Measurements from ENCODE around the gene ZBTB32. TPM values are rescaled to one million over a fixed set of nuclear protein-coding genes. Genes with fewer than 3 reads are reported as not detected.

ZBTB32 gene
- total RNA-seq, 2 donors from 2014 or later, result 138 to 217 TPM

GRCh38 chr19:35755131-35755549, 50.8 kb downstream of the ZBTB32 start:
- H3K27ac Mint-ChIP-seq, result no peak overlapping the region
- H3K36me3 Mint-ChIP-seq (ENCODE audit: low read depth), result peaks cover 12% of the 10 kb centered on the region

GRCh38 chr19:35755550-35756376, 51.4 kb downstream of the ZBTB32 start:
- H3K27ac Mint-ChIP-seq, result no peak overlapping the region
- ATAC-seq (replicated peaks), result no peak
- no peaks in the 10 kb centered on the region for H3K27me3 Mint-ChIP-seq
- peaks cover 12% of the 10 kb centered on the region for H3K36me3 Mint-ChIP-seq (ENCODE audit: low read depth)
- peaks cover 14% of the 10 kb centered on the region for H3K4me1 Mint-ChIP-seq
- peak overlapping the region; percentile 54 for H3K4me3 Mint-ChIP-seq
- no peaks in the 10 kb centered on the region for H3K9me3 Mint-ChIP-seq

More at GRCh38 chr19:35755131-35755549, 50.8 kb downstream of the ZBTB32 start:
- Mint-ChIP-seq H3K4me3 (peak overlapping the region; percentile 43), H3K27me3 (no peaks in the 10 kb centered on the region), H3K9me3 (no peaks in the 10 kb centered on the region), H3K4me1 (peaks cover 14% of the 10 kb centered on the region)
- ATAC-seq (replicated peaks), result no peak

GRCh38 chr19:35756377-35757230, 52.2 kb downstream of the ZBTB32 start, which contains the start of gene HSPB6:
Gene HSPB6 (minus strand): TSS chr19:35757029. CDS start chr19:35757008, 21 bp downstream.
- ATAC-seq (replicated peaks), result no peak
- Mint-ChIP-seq H3K27me3 (no peaks in the 10 kb centered on the region), H3K4me1 (peaks cover 14% of the 10 kb centered on the region), H3K27ac (peak within 1 kb of the TSS; percentile 93), H3K9me3 (no peaks in the 10 kb centered on the region), H3K4me3 (peak within 1 kb of the TSS; percentile 86), H3K36me3 (ENCODE audit: low read depth) (peaks cover 12% of the 10 kb centered on the region)

GRCh38 chr19:35757231-35757748, 52.9 kb downstream of the ZBTB32 start:
- peak overlapping the region; percentile 93 for H3K27ac Mint-ChIP-seq
- peaks cover 14% of the 10 kb centered on the region for H3K4me1 Mint-ChIP-seq
- no peaks in the 10 kb centered on the region for H3K27me3 Mint-ChIP-seq
- peak overlapping the region; percentile 86 for H3K4me3 Mint-ChIP-seq
- H3K9me3 Mint-ChIP-seq, result no peaks in the 10 kb centered on the region
- H3K36me3 Mint-ChIP-seq (ENCODE audit: low read depth), result peaks cover 18% of the 10 kb centered on the region
- no peak for ATAC-seq (replicated peaks)

GRCh38 chr19:35757749-35758608, 53.6 kb downstream of the ZBTB32 start, which contains the start of gene PROSER3:
Gene PROSER3 (plus strand): TSS chr19:35758176. CDS start chr19:35758216, 40 bp downstream.
- H3K27ac Mint-ChIP-seq, result peak within 1 kb of the TSS; percentile 93
- H3K27me3 Mint-ChIP-seq, result no peaks in the 10 kb centered on the region
- H3K4me1 Mint-ChIP-seq, result peaks cover 14% of the 10 kb centered on the region
- H3K4me3 Mint-ChIP-seq, result peak within 1 kb of the TSS; percentile 86
- peak; percentile 99 for ATAC-seq (replicated peaks)
- H3K9me3 Mint-ChIP-seq, result no peaks in the 10 kb centered on the region
- peaks cover 22% of the 10 kb centered on the region for H3K36me3 Mint-ChIP-seq (ENCODE audit: low read depth)

GRCh38 chr19:35759697-35760096, 55.3 kb downstream of the ZBTB32 start:
- H3K4me1 Mint-ChIP-seq, result peaks cover 14% of the 10 kb centered on the region
- H3K4me3 Mint-ChIP-seq, result peak overlapping the region; percentile 86
- no peaks in the 10 kb centered on the region for H3K9me3 Mint-ChIP-seq
- peaks cover 32% of the 10 kb centered on the region for H3K36me3 Mint-ChIP-seq (ENCODE audit: low read depth)
- peak overlapping the region; percentile 20 for H3K27ac Mint-ChIP-seq
- H3K27me3 Mint-ChIP-seq, result no peaks in the 10 kb centered on the region
- ATAC-seq (replicated peaks), result no peak

- H3K36me3 Mint-ChIP-seq (ENCODE audit: low read depth), result peaks cover 31% of the 10 kb centered on the region
- no peak overlapping the region for H3K4me3 Mint-ChIP-seq
- no peak for ATAC-seq (replicated peaks)
- no peaks in the 10 kb centered on the region for H3K9me3 Mint-ChIP-seq
- H3K27me3 Mint-ChIP-seq, result no peaks in the 10 kb centered on the region
- no peak overlapping the region for H3K27ac Mint-ChIP-seq
- peaks cover 9% of the 10 kb centered on the region for H3K4me1 Mint-ChIP-seq
Measured at GRCh38 chr19:35760711-35761349, 56.5 kb downstream of the ZBTB32 start.

GRCh38 chr19:35764432-35765315, 60.3 kb downstream of the ZBTB32 start:
- H3K4me3 Mint-ChIP-seq, result no peak overlapping the region
- peaks cover 39% of the 10 kb centered on the region for H3K36me3 Mint-ChIP-seq (ENCODE audit: low read depth)
- no peak for ATAC-seq (replicated peaks)
- no peak overlapping the region for H3K27ac Mint-ChIP-seq
- no peaks in the 10 kb centered on the region for H3K27me3 Mint-ChIP-seq
- peaks cover under 1% of the 10 kb centered on the region for H3K4me1 Mint-ChIP-seq
- no peaks in the 10 kb centered on the region for H3K9me3 Mint-ChIP-seq

Other genes with a start within 250 kb of the ZBTB32 start
- not detected for gene KRTDAP, start 214.1 kb upstream of the ZBTB32 start, total RNA-seq
- gene DMKN, start 190.9 kb upstream of the ZBTB32 start, total RNA-seq, result 1 to 10 TPM in 1 of 2 donors, under 1 TPM in 1; 0.11 to 1.7 TPM
- gene SBSN, start 176.2 kb upstream of the ZBTB32 start, total RNA-seq, result not detected
- gene GAPDHS, start 171.1 kb upstream of the ZBTB32 start, total RNA-seq, result not detected
- 10 to 100 TPM; 45.0 to 74.1 TPM for gene TMEM147, start 158.9 kb upstream of the ZBTB32 start, total RNA-seq
- not detected for gene ATP4A, start 140.9 kb upstream of the ZBTB32 start, total RNA-seq
- gene PMIS2, start 118.4 kb upstream of the ZBTB32 start, total RNA-seq, result not detected
- 10 to 100 TPM; 32.0 to 37.2 TPM for gene HAUS5, start 91.8 kb upstream of the ZBTB32 start, total RNA-seq
- gene RBM42, start 75.5 kb upstream of the ZBTB32 start, total RNA-seq, result 10 to 100 TPM; 54.7 to 95.6 TPM
- under 1 TPM; 0.61 to 0.99 TPM for gene ETV2, start 62.8 kb upstream of the ZBTB32 start, total RNA-seq
- 100 to 1,000 TPM; 331 to 427 TPM for gene COX6B1, start 56.2 kb upstream of the ZBTB32 start, total RNA-seq
- gene UPK1A, start 38.0 kb upstream of the ZBTB32 start, total RNA-seq, result 1 to 10 TPM in 1 of 2 donors, under 1 TPM in 1; 0.73 to 8.0 TPM
- 100 to 1,000 TPM in 1 of 2 donors, 10 to 100 TPM in 1; 67.4 to 117 TPM for gene KMT2B, start 13.4 kb downstream of the ZBTB32 start, total RNA-seq
- gene IGFLR1, start 37.9 kb downstream of the ZBTB32 start, total RNA-seq, result 100 to 1,000 TPM in 1 of 2 donors, 10 to 100 TPM in 1; 42.3 to 153 TPM
- gene U2AF1L4, start 40.9 kb downstream of the ZBTB32 start, total RNA-seq, result 10 to 100 TPM; 17.8 to 21.6 TPM
- 10 to 100 TPM; 34.0 to 51.2 TPM for gene PSENEN, start 41.1 kb downstream of the ZBTB32 start, total RNA-seq
- 10 to 100 TPM; 11.0 to 20.1 TPM for gene LIN37, start 44.0 kb downstream of the ZBTB32 start, total RNA-seq
- not detected for gene HSPB6, start 52.5 kb downstream of the ZBTB32 start, total RNA-seq
- gene PROSER3, start 53.6 kb downstream of the ZBTB32 start, total RNA-seq, result 10 to 100 TPM; 28.4 to 31.2 TPM
- 10 to 100 TPM; 40.3 to 71.7 TPM for gene ARHGAP33, start 71.0 kb downstream of the ZBTB32 start, total RNA-seq
- under 1 TPM in 1 of 2 donors, not detected in 1; 0.13 TPM for gene PRODH2, start 108.3 kb downstream of the ZBTB32 start, total RNA-seq
- gene NPHS1, start 147.9 kb downstream of the ZBTB32 start, total RNA-seq, result under 1 TPM in 1 of 2 donors, not detected in 1; 0.05 TPM
- gene KIRREL2, start 152.4 kb downstream of the ZBTB32 start, total RNA-seq, result 1 to 10 TPM; 1.0 to 1.4 TPM
- 1 to 10 TPM; 2.3 to 2.6 TPM for gene APLP1, start 164.0 kb downstream of the ZBTB32 start, total RNA-seq
- 100 to 1,000 TPM in 1 of 2 donors, 10 to 100 TPM in 1; 35.8 to 113 TPM for gene NFKBID, start 196.0 kb downstream of the ZBTB32 start, total RNA-seq
- gene HCST, start 198.0 kb downstream of the ZBTB32 start, total RNA-seq, result 10 to 100 TPM; 45.5 to 47.6 TPM
- gene TYROBP, start 203.7 kb downstream of the ZBTB32 start, total RNA-seq, result not detected
- gene LRFN3, start 231.8 kb downstream of the ZBTB32 start, total RNA-seq, result 10 to 100 TPM in 1 of 2 donors, 1 to 10 TPM in 1; 9.8 to 15.1 TPM

Measured in activated T-helper 17 cell treated with anti-CD3 and anti-CD28 coated beads, Interleukin-2, amount 50 U/mL, for 72 hours (primary cell).